MM.1S (cell line): ENCODE data around the gene SLC35A2.

Experiments used
- CTCF ChIP-seq: fragments of 300-600 bp; sonication (generic); IDR thresholded peaks from 2 replicates; pipeline ENCODE4 v1.5.1; 2016; ENCODE audit warnings: antibody characterized with exemption, low read length, mixed read lengths
- EZH2phosphoT487 ChIP-seq: fragments of 300-600 bp; sonication (generic); IDR thresholded peaks from 2 replicates; pipeline ENCODE4 v1.6.1; 2018; ENCODE audit warnings: antibody characterized with exemption, low read length

DNA sequence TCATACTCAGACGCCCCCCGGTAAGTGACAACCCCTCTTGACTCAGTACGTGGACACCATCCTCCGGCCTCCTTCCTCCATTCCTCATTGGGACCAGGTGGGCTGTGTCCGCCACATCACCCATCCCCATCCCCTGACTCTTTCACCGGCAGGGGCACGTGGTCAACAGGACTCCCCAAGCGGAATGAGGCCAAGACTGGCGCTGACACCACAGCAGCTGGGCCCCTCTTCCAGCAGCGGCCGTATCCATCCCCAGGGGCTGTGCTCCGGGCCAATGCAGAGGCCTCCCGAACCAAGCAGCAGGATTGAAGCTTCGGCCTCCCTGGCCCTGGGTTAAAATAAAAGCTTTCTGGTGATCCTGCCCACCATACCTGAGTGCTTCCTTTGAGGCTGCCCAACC lies 8.7 kb downstream of the SLC35A2 start:
- TF ChIP-seq CTCF (no peak), EZH2phosphoT487 (no peak)
